Spleen (tissue), 7 donors: Measurements from ENCODE around the gene OGDH.

Experiments
- POLR2A ChIP-seq, 3 donors: fragments of 450-650 bp; IDR thresholded peaks; one replicate each; pipeline ENCODE4 v1.5.1; 2017; ENCODE audit warnings: antibody characterized with exemption in 3 of 3, mild to moderate bottlenecking in 1 of 3
- POLR2AphosphoS5 ChIP-seq, 3 donors: sonication (generic); formaldehyde crosslinking; IDR thresholded peaks; one replicate each; pipeline ENCODE4 v1.5.1; 2017; ENCODE audit warnings: antibody characterized with exemption in 3 of 3
- TF ChIP-seq, protein P1 (sequence below), 11 experiments: fragments of 200-600 bp in 7 of 11; fragments of 450-650 bp in 4 of 11; sonication (generic) in 4 of 11; IDR thresholded peaks in 8 of 11; conservative IDR thresholded peaks in 3 of 11; 1 replicate in 7 of 11; 2 replicates in 4 of 11; pipeline versions ENCODE4 v1.4.0 to v1.8.0; 2016 to 2021; ENCODE audit warnings: antibody characterized with exemption in 11 of 11, inconsistent platforms in 4 of 11, mild to moderate bottlenecking in 1 of 11
- donor health status: DM: no; HTN: no; CAD: no; lungs with moderate emphysema.
- donor health status: DM: no; HTN: no; CAD: no.
- donor health status: DM: no; HTN: no; CAD: no.

GRCh38 chr7:44603193-44603592 is 3.2 kb upstream of the OGDH start:
- TF ChIP-seq, protein P1, sequence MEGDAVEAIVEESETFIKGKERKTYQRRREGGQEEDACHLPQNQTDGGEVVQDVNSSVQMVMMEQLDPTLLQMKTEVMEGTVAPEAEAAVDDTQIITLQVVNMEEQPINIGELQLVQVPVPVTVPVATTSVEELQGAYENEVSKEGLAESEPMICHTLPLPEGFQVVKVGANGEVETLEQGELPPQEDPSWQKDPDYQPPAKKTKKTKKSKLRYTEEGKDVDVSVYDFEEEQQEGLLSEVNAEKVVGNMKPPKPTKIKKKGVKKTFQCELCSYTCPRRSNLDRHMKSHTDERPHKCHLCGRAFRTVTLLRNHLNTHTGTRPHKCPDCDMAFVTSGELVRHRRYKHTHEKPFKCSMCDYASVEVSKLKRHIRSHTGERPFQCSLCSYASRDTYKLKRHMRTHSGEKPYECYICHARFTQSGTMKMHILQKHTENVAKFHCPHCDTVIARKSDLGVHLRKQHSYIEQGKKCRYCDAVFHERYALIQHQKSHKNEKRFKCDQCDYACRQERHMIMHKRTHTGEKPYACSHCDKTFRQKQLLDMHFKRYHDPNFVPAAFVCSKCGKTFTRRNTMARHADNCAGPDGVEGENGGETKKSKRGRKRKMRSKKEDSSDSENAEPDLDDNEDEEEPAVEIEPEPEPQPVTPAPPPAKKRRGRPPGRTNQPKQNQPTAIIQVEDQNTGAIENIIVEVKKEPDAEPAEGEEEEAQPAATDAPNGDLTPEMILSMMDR (IDR thresholded peaks at IDR 0.05 in 8 of 11, conservative IDR thresholded peaks at IDR 0.05 in 3 of 11) = no peak
- TF ChIP-seq POLR2A (IDR thresholded peaks at IDR 0.05) (no peak), POLR2AphosphoS5 (IDR thresholded peaks at IDR 0.05) (no peak)
